Testis (tissue), 3 donors: Measurements from ENCODE around the gene CACNA1E. TPM values are rescaled to one million over a fixed set of nuclear protein-coding genes. Genes with fewer than 3 reads are reported as not detected.

Experiments
- DNase-seq: peaks from one replicate; pipeline ENCODE4 v3.0.0-alpha.2; 2019
- H3K27ac ChIP-seq, 2 donors: fragments of 200-600 bp; sonication (generic); one replicate each; pipeline ENCODE4 v1.5.1; 2019
- H3K27me3 ChIP-seq: fragments of 200-600 bp; sonication (generic); one replicate; pipeline ENCODE4 v1.5.1; 2019
- H3K36me3 ChIP-seq: fragments of 200-600 bp; sonication (generic); one replicate; pipeline ENCODE4 v1.5.1; 2017; ENCODE audit warnings: low read depth; ENCODE audit errors: missing control alignments
- H3K4me1 ChIP-seq: fragments of 200-600 bp; sonication (generic); one replicate; pipeline ENCODE4 v1.5.1; 2019
- H3K4me3 ChIP-seq, 2 donors: fragments of 200-600 bp; sonication (generic); one replicate each; pipeline ENCODE4 v1.5.1; 2017 to 2019
- H3K9me3 ChIP-seq: fragments of 200-600 bp; sonication (generic); one replicate; pipeline ENCODE4 v1.5.1; 2017
- POLR2A ChIP-seq: fragments of 450-650 bp; IDR thresholded peaks from one replicate; pipeline ENCODE4 v1.6.1; 2017; ENCODE audit warnings: antibody characterized with exemption, mild to moderate bottlenecking, moderate library complexity
- WGBS, 2 donors: methylation state at CpG; one replicate each; pipeline ENCODE4 v1.1.5; 2018; 5-methylcytosine and 5-hydroxymethylcytosine counted together
- intact Hi-C: fragments of 100-400 bp; cut with DNase I; formaldehyde crosslinking; loops from one replicate; pipeline ENCODE4 v1.15.1; 2023; ENCODE audit warnings: low total_unique reads
- polyA plus RNA-seq: library from polyadenylated mRNA; stranded (reverse); fragments of 350-450 nt; fragmentation: Illumina TruSeq; extraction: RNeasy Lipid Tissue Mini Kit (QIAGEN cat#74804); gene quantifications from one replicate; pipeline ENCODE4 v1.2.3, GENCODE V29; 2014; ENCODE audit warnings: low read depth, low replicate concordance; ENCODE audit not compliant: insufficient read depth
- total RNA-seq, 2 donors: library from RNA; depleted of rRNA; stranded (reverse); fragments of >200 nt; gene quantifications; one replicate each; pipeline ENCODE4 v1.2.3, GENCODE V29; 2016
- TF ChIP-seq, protein P1 (sequence below), 3 experiments: fragments of 450-650 bp in 2 of 3; fragments of 200-600 bp in 1 of 3; sonication (generic) in 1 of 3; IDR thresholded peaks; one replicate each; pipeline ENCODE4 v1.5.1; 2016 to 2019; ENCODE audit warnings: antibody characterized with exemption in 3 of 3, mild to moderate bottlenecking in 2 of 3, moderate library complexity in 1 of 3

Gene CACNA1E
- total and polyA plus RNA-seq, 3 donors from 2014 or later, result 2.4 to 12.6 (median 9.1) TPM

DNA sequence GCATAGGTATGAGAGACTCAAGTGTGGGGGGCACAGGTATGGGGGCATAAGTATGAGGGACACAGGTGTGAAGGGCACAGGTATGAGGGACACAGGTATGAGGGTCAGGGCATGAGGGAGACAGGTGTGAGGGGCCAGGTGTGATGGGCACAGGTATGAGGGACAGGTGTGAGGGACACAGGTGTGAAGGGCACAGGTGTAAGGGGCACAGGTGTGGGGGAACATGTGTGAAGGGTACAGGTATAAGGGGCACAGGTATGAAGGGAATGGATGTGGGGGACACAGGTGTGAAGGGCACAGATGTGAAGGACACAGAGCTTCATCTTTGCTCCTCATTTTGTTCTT is 41.2 kb upstream of the CACNA1E start:
- Histone ChIP-seq H3K27ac (no peak overlapping the region), H3K27me3 (no peaks in the 10 kb centered on the region), H3K9me3 (no peaks in the 10 kb centered on the region), H3K4me3 (no peak overlapping the region), H3K4me1 (no peaks in the 10 kb centered on the region), H3K36me3 (no peaks in the 10 kb centered on the region)
- no peak for DNase-seq
- intact Hi-C loops, result no loop called here
- TF ChIP-seq POLR2A, result no peak
- TF ChIP-seq, protein P1, sequence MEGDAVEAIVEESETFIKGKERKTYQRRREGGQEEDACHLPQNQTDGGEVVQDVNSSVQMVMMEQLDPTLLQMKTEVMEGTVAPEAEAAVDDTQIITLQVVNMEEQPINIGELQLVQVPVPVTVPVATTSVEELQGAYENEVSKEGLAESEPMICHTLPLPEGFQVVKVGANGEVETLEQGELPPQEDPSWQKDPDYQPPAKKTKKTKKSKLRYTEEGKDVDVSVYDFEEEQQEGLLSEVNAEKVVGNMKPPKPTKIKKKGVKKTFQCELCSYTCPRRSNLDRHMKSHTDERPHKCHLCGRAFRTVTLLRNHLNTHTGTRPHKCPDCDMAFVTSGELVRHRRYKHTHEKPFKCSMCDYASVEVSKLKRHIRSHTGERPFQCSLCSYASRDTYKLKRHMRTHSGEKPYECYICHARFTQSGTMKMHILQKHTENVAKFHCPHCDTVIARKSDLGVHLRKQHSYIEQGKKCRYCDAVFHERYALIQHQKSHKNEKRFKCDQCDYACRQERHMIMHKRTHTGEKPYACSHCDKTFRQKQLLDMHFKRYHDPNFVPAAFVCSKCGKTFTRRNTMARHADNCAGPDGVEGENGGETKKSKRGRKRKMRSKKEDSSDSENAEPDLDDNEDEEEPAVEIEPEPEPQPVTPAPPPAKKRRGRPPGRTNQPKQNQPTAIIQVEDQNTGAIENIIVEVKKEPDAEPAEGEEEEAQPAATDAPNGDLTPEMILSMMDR (IDR thresholded peaks at IDR 0.05), result no peak

DNA sequence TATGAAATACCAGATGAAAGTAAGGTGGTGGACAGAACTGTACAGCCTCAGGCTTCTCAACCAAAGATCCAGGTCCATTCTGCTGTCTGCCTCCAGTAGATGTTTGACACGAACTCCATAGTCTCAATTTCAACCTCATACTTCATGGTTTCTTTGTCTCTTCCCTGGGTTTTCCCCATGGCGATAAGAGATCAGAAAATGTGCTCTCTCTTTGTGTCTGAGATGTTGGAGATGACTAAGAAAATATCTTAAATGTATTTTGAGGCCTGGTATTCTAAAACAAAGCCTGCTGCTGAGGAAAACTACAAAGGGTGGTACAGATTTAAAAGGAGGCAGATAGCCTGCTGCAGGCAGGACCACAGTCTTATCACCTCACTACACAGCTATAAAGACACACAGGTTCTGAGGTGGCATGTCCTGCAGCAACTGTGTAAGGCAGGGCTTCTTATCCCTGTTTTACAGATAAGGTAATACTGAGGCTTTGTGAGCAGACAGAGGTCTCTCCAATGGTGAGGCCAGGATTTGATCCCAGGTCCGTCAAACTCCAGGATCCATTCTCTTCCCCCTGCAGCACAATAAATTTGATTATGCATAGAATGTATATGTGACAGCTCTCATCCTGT is 40.0 kb upstream of the CACNA1E start:
- no peak for DNase-seq
- no peaks in the 10 kb centered on the region for H3K9me3 ChIP-seq
- intact Hi-C loops, result no loop called here
- H3K36me3 ChIP-seq, result no peaks in the 10 kb centered on the region
- no peaks in the 10 kb centered on the region for H3K4me1 ChIP-seq
- no peaks in the 10 kb centered on the region for H3K27me3 ChIP-seq
- TF ChIP-seq POLR2A, result no peak
- TF ChIP-seq, protein P1 (IDR thresholded peaks at IDR 0.05), result no peak
- no peak overlapping the region for H3K4me3 ChIP-seq
- 81 to 87% methylated on average over 3 of the region's 3 CpGs for WGBS, 2 donors
- H3K27ac ChIP-seq, result no peak overlapping the region

DNA sequence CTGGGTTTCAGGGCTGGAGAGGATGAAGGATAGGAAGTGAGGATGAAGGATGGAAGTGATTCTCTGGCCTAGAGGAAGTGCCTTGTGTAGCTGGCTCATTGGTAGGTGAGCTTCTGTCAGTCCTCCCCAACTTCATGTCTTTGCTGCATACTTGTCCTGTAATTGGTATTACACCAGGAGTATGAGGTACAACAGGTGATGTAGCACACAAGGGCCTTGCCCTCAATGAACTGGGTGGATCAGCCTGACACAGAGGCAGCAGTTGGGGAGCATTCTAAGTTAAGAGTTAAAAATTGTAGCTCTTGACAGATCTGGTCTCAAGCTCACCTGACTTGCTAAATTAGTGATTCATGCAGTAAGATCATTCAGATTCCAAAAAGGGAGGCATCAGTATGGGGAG is 37.9 kb upstream of the CACNA1E start:
- Histone ChIP-seq H3K4me1 (no peaks in the 10 kb centered on the region), H3K4me3 (no peak overlapping the region), H3K27ac (no peak overlapping the region), H3K27me3 (no peaks in the 10 kb centered on the region), H3K36me3 (no peaks in the 10 kb centered on the region), H3K9me3 (no peaks in the 10 kb centered on the region)
- no peak for DNase-seq
- intact Hi-C loops, result no loop called here
- TF ChIP-seq POLR2A, result no peak
- TF ChIP-seq, protein P1 (IDR thresholded peaks at IDR 0.05), result no peak

DNA sequence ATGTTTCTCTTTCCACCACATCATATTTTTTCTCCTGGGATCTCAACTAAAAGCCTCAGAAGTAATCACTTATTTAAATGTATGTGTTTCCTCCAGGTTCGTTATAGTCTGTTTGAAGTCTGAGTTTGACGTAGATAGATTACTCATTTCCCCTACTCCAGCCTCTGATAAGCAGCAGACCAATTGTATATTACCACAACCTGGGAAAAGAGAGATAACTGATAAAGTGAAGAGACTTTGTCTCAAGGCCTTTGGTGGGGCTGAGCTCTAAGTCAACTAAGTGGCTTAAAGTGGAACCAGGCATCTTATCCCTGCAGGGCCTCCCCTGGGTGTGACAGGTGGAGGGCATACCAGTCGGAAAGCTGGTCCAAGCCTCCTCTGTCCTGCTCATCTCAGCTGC is 34.9 kb upstream of the CACNA1E start:
- intact Hi-C loops, result no loop called here

More for the DNA sequence above, 34.9 kb upstream of the CACNA1E start:
- no peaks in the 10 kb centered on the region for H3K36me3 ChIP-seq
- TF ChIP-seq, protein P1 (IDR thresholded peaks at IDR 0.05), result no peak
- TF ChIP-seq POLR2A, result no peak
- 43 to 48% methylated on average over 3 of the region's 3 CpGs for WGBS, 2 donors
- no peaks in the 10 kb centered on the region for H3K9me3 ChIP-seq
- H3K27me3 ChIP-seq, result no peaks in the 10 kb centered on the region
- H3K4me1 ChIP-seq, result peaks cover 1% of the 10 kb centered on the region
- DNase-seq, result no peak
- no peak overlapping the region for H3K4me3 ChIP-seq
- no peak overlapping the region for H3K27ac ChIP-seq
